Superior temporal gyrus (tissue), 1 donor: ENCODE results near the gene SLC22A23.
"Not testable (repeated sequence)": the region's sequence is repeated elsewhere in the genome, so short reads cannot be mapped to it uniquely, and the experiment has no call there.

ENCODE experiments used
- DNase-seq: peaks from one replicate; pipeline ENCODE4 v3.0.0-alpha.2; 2016; ENCODE audit errors: extremely low spot score

SLC22A23 gene

DNA sequence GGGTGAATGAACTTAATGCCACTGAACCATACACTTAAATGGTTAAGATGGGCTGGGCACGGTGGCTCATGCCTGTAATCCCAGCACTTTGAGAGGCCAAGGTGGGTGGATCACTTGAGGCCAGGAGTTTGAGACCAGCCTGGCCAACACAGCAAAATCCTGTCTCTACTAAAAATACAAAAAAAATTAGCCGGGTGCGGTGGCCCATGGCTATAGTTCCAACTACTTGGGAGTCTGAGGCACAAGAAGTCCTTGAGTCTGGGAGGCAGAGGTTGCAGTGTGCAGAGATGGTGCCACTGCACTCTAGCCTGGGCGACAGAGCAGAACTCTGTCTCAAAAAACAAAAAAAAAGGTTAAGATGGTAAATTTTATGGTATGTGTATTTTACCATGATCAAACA lies 71.7 kb downstream of the SLC22A23 start:
- not testable (repeated sequence) for DNase-seq

- DNase-seq, result peak; percentile 58
Observed at GRCh38 chr6:3384241-3385143, 72.4 kb downstream of the SLC22A23 start.

DNA sequence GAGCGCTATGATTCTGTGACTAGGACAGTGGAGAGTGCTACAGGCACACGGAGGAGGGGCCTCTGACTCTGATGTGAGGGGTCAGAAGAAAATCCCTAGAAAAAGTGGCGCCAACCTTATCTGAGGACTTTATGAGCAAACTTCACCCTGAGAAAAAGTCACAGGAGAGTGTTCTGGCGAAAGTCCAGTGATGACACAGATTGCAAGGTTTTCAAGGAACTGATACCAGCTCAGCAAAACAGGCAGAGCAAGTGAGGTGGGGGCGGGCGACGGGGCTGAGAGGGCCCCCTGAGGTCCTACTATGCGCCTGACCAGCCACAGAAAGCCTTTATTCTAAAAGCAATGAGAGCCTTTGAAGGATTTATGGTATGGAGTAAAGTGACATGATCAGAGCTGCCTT lies 73.3 kb downstream of the SLC22A23 start:
- DNase-seq, result peak; percentile 57

GRCh38 chr6:3382326-3383279 lies 74.2 kb downstream of the SLC22A23 start:
- DNase-seq, result no peak

- DNase-seq, result peak; percentile 91
Observed at GRCh38 chr6:3381233-3381921, 75.5 kb downstream of the SLC22A23 start.

DNA sequence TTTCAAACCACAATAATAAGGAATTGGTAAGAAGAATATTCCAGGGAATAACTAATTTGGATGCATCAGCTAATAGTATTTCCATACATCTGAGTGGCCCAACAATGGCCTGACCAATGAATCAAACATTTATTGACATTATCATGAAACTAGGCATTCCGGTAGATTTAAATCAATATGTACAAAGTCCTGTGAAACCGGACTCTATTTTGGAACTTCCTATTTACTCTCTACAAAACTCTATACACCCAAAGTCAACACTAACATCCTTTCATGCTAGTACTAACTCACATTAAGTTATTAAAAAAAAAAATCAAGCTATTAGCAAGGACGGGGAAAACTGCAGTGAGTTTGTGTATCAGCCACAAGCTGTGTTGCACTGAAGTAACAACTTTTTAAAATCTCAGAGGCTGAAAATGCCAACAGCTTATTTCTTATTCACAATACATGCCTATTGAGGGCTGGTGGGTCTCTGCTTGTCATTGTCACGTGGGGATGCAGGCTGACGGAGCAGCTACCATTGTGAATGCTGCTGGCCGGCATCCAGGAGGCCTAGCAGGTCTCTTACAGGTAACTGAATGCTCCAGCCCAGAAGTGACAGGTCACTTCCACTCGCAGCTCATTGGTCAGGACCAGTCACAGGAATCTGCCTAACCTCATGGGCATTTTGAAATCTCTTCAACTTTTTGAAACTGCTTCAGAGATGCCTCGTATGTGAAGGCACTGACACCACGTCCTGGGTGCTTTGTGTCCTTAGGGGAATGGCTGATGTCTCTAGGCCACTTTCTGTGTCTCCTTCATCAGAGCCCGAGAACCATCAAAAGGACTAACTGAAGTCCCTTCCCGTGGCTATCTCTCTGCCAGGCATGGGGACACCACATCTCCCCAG lies 76.3 kb downstream of the SLC22A23 start:
- DNase-seq, result peak; percentile 39

- DNase-seq, result no peak
Observed at GRCh38 chr6:3379482-3380060, 77.3 kb downstream of the SLC22A23 start.

DNA sequence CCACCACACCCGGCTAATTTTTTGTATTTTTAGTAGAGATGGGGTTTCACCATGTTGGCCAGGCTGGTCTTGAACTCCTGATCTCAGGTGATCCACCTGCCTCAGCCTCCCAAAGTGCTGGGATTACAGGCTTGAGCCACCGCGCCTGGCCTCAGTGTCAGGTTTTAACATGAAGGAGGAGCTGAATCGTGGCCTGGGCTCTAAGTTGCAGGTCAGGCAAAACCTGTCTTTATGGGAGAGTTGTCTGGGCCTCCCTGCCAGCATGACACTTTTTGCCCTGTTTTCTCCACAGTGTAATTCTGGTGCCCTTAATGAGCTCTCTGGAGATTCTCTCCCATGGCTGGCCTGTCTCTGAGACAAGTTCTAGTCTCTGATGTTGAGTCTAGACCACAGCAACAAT lies 78.0 kb downstream of the SLC22A23 start:
- DNase-seq, result not testable (repeated sequence)

DNA sequence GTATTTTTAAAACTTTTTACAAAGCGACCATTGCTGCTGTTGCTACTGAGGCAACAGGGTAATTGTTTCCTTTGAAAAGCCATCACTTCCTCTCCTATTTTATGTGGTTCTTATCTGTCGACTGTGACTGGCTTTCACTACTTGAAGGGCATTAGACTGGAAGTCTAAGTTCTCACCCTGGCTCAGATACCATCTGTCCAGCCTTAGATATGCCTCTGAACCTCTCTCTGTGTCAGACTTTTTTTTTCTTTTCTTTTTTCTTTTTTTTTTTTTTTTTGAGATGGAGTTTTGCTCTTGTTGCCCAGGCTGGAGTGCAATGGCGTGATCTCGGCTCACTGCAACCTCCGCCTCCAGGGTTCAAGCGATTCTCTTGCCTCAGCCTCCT lies 78.5 kb downstream of the SLC22A23 start:
- DNase-seq, result not testable (repeated sequence)

- no peak for DNase-seq
Observed at GRCh38 chr6:3377536-3378397, 79.1 kb downstream of the SLC22A23 start.

GRCh38 chr6:3376893-3377535 lies 79.8 kb downstream of the SLC22A23 start:
- no peak for DNase-seq

DNA sequence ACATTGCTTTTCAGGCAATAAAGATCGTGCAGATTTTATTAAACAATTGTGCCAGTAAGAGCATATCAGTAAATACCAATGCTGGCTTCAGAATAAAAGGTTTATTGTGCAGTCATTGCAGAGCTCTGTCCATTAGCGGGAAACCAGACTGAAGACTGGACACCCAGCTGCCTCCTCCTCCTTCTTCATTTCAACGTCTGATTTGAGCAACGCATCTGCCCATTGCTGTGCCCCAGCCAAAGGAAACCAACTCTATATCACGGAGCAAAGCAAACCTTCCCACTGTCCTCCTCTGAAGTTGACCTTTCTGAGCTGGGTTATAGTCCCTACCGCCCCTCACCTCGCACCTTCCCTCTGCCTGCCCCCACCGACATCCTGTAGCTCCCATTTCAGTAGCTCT lies 80.8 kb downstream of the SLC22A23 start:
- peak; percentile 86 for DNase-seq

DNA sequence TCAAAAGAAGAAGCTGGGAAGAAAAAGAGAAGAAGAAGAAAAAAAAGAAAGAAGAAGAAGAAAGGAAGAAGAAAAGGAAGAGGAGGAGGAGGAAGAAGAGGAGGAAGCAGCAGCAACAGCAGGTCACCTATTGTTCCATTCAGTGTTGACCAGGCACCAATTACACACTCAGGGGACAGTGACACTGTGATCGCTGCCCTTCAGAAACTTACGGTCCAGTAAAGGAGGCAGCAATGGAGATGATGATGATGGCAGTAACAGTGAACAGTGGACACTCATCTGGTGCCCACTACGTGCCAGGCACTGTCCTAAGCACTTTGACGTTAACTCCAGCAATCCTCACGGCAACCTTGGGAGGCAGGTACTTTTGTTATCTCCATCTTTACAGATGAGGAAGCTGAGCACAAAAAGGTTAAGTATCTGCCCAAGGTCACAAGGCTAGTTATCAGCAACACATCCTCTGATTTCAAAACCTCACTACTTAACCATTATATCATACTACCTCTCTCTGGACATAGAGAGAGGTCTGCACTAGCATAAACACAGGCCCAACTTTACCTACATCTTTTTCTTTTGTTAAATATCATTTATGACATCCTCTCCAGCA lies 83.2 kb downstream of the SLC22A23 start:
- no peak for DNase-seq

DNA sequence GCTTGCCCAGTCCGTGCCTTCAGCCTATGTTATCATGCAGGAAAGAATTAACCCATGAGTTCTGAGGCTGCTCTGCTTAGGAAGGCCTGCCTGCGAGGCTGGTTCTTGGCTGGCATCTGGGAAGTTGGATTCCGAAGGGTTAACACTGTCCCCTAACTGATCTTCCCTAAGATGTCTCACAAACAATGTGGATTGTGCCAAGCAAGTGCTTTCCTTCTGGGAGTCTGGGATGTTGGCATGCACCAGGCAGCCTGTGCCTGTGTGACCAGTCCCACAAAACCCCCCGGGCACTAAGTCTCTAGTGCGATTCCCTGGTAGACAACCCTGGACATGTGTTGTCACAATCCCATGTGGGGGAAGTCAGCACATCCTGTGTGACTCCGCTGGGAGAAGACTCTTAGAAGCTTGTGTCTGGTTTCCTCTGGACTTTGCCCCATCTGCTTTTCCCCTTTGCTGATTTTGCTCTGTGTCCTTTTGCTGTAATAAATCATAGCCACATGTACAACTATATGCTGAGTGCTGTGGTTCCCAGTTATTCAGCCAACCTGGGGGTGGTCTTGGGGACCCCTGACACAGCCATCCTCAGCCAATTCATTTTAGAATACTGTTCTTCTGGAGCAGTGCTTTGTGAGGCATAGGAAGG lies 83.8 kb downstream of the SLC22A23 start:
- no peak for DNase-seq

DNA sequence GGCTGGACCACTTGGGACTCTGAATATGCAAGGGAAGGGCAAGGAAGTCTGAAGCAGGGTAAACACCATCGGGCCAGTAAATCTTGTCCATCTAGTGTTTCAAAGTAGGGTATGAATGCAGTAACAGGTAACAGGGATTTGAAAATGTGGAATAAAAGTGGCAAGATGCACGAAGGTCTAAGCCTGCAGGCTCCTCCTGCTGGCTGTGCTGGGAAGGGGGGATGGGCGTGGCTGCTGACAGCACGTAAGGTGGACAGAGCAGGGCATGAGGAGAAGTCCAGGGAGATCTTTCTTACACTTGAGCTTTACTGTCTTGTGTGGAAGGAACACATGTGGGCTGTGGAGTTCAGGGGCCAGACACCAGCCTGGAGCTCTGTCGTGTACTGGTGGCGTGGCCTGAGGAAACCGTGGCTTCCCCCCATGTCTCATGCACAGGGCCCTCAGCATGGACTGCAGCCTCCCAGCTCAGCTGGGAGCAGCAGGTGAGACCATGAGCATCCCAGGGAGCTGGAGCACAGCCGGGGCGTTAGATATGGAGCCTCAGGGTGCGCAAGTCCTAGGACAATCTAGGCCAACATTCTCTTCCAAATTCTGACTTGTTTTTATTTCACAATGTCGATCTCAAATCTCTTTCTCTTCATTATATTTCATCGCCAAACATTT lies 84.5 kb downstream of the SLC22A23 start:
- no peak for DNase-seq

GRCh38 chr6:3371222-3371949 lies 85.5 kb downstream of the SLC22A23 start:
- no peak for DNase-seq
